HG03025 (cell line): ENCODE data around the gene ZNRF3.
"Not testable (repeated sequence)": the region's sequence is repeated elsewhere in the genome, so short reads cannot be mapped to it uniquely, and the experiment has no call there.

Source experiments
- ATAC-seq: cut with Tn5 transposase; IDR thresholded peaks from one replicate; pipeline ENCODE4 v1.9.1; 2021; ENCODE audit warnings: mild to moderate bottlenecking, moderate library complexity; ENCODE audit not compliant: unreplicated experiment, low FRiP score

The ZNRF3 gene

GRCh38 chr22:29079218-29079901 lies 196.0 kb downstream of the ZNRF3 start:
- ATAC-seq = no peak

- ATAC-seq = no peak
Measured at GRCh38 chr22:29080106-29080975, 197.0 kb downstream of the ZNRF3 start.

- ATAC-seq = no peak
Measured at GRCh38 chr22:29081517-29082236, 198.3 kb downstream of the ZNRF3 start.

GRCh38 chr22:29082826-29083545 lies 199.6 kb downstream of the ZNRF3 start:
- no peak for ATAC-seq

GRCh38 chr22:29083576-29083932 lies 200.2 kb downstream of the ZNRF3 start:
- ATAC-seq = not testable (repeated sequence)

- no peak for ATAC-seq
Measured at GRCh38 chr22:29083933-29084591, 200.7 kb downstream of the ZNRF3 start.

- ATAC-seq = no peak
Measured at GRCh38 chr22:29087012-29087411, 203.6 kb downstream of the ZNRF3 start.

GRCh38 chr22:29088809-29089208 lies 205.4 kb downstream of the ZNRF3 start:
- ATAC-seq = no peak

- no peak for ATAC-seq
Measured at GRCh38 chr22:29089507-29089906, 206.1 kb downstream of the ZNRF3 start.

GRCh38 chr22:29090039-29090438 lies 206.7 kb downstream of the ZNRF3 start:
- ATAC-seq = no peak

- no peak for ATAC-seq
Measured at GRCh38 chr22:29092243-29092642, 208.9 kb downstream of the ZNRF3 start.

GRCh38 chr22:29093030-29093429 lies 209.7 kb downstream of the ZNRF3 start:
- no peak for ATAC-seq

- ATAC-seq = no peak
Measured at GRCh38 chr22:29093501-29094300, 210.3 kb downstream of the ZNRF3 start.

GRCh38 chr22:29095459-29095858 lies 212.1 kb downstream of the ZNRF3 start:
- no peak for ATAC-seq

GRCh38 chr22:29096736-29097669 lies 213.6 kb downstream of the ZNRF3 start:
- no peak for ATAC-seq

GRCh38 chr22:29098296-29098695 lies 214.9 kb downstream of the ZNRF3 start:
- no peak for ATAC-seq

- no peak for ATAC-seq
Measured at GRCh38 chr22:29102300-29102699, 218.9 kb downstream of the ZNRF3 start.

GRCh38 chr22:29103121-29103520 lies 219.7 kb downstream of the ZNRF3 start:
- no peak for ATAC-seq
